GM12892 (cell line): Measurements from ENCODE around the gene TCEA2.

Experiments used
- POLR2A ChIP-seq: IDR thresholded peaks from 2 replicates; pipeline ENCODE4 v1.6.1; 2011; ENCODE audit warnings: low read depth, low read length, control low read depth
- POLR2AphosphoS5 ChIP-seq: IDR thresholded peaks from 2 replicates; pipeline ENCODE4 v1.6.1; 2011; ENCODE audit warnings: low read depth, low read length, control low read depth
- TAF1 ChIP-seq: IDR thresholded peaks from 2 replicates; pipeline ENCODE4 v1.6.1; 2011; ENCODE audit warnings: low read depth, mild to moderate bottlenecking, control low read depth, low read length, borderline replicate concordance

DNA sequence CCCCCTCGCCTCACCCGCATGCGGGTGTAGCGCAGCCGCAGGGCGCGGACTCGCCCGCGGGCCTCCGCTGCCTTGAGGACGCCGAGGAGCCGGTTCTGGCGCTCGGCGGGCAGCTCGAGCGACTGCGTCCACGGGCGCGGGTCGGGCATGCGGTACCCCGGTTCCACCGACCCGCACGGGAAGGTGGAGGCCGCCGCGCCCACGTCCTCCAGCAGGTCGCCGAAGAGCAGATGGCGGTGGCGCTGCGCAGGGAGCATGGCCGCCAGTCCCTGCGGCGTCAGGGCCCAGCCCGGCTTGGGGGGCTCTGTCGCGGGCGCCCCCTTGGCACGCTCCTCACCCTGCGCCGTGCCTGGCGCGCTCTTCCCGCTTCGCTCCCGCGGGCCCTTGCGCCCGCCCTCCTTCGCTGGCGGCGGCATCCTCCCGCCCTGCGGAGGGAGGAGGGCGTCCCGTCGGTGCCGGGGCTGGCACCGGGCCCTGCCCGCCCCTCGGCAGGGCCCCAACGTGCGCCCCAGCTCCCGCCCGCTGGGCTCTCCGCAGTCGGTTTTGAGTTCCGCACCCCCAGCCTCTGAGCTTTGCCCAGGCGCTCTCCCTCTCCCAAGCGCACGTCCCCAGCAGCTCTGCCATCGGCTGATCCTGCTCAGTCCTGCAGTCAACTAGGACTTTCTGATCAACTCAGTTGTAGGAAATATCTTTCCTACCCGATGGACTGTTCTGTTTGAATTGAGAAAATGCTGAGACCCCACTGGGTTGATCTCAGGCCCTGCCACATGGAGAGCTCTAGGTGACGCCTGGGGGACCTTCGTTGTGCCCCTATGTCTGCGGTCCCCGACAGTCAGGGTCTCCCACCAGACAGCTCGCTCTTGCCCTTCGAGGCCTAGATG is 21.0 kb downstream of the TCEA2 start, which contains the start of gene LKAAEAR1:
- TF ChIP-seq POLR2AphosphoS5 (no peak), POLR2A (no peak), TAF1 (no peak)
